Ishikawa (cell line): Measurements from ENCODE around the gene ROGDI.

Experiments used
- CEBPB ChIP-seq: IDR thresholded peaks from 2 replicates; pipeline ENCODE4 v1.6.1; 2012
- CREB1 ChIP-seq: IDR thresholded peaks from 2 replicates; pipeline ENCODE4 v1.6.1; 2012; ENCODE audit warnings: low read depth
- EP300 ChIP-seq: IDR thresholded peaks from 2 replicates; pipeline ENCODE4 v1.6.1; 2012; ENCODE audit warnings: borderline replicate concordance
- TAF1 ChIP-seq: IDR thresholded peaks from 2 replicates; pipeline ENCODE4 v1.6.1; 2012; ENCODE audit warnings: low read depth, mild to moderate bottlenecking
- TEAD4 ChIP-seq: IDR thresholded peaks from 2 replicates; pipeline ENCODE4 v1.6.1; 2012
- YY1 ChIP-seq: IDR thresholded peaks from 2 replicates; pipeline ENCODE4 v1.6.1; 2012; ENCODE audit warnings: low read depth

DNA sequence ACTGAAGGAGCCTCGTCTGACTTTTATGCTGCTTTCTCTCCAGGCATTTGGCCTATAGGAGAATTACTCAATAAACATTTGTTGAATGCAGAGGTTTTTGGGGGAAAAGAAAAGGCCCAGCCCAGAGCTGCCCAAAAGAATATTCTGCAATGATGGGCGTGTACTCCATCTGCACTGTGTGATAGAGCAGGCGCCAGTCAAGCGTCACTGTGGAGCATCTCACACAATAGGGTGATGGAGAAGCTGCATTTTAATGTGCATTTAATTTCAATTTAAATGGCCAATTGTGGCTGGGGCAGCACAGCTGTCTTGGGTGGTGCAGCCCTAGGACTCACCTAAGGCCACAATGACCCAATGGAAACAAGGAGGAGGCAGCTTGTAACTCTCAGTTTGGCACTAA, 24.1 kb upstream of the ROGDI start:
- TF ChIP-seq YY1 (no peak), EP300 (no peak), CEBPB (no peak), TEAD4 (no peak), TAF1 (no peak), CREB1 (no peak)
